Measurements from ENCODE around the gene ADAMTS3. TPM values are rescaled to one million over a fixed set of nuclear protein-coding genes. Genes with fewer than 3 reads are reported as not detected.

Gene ADAMTS3
- total RNA-seq, 1 experiment from 2014 or later: 3.2 TPM

- no peak for DNase-seq (ENCODE audit: low read depth, low spot score)
- in situ Hi-C loops (cut with HindIII; ENCODE audit: low pct_unique_long_range_greater_than_20kb, low sequenced_read_pairs): no loop called here
Observed at GRCh38 chr4:72301759-72302158, 267.3 kb downstream of the ADAMTS3 start.

- in situ Hi-C loops (cut with HindIII; ENCODE audit: low pct_unique_long_range_greater_than_20kb, low sequenced_read_pairs): no loop called here
Observed at GRCh38 chr4:72300126-72300525, 268.9 kb downstream of the ADAMTS3 start.

GRCh38 chr4:72295966-72296557, 273.0 kb downstream of the ADAMTS3 start:
- in situ Hi-C loops (cut with HindIII; ENCODE audit: low pct_unique_long_range_greater_than_20kb, low sequenced_read_pairs): no loop called here
- peak; percentile 76 for DNase-seq (ENCODE audit: low read depth, low spot score)

More at GRCh38 chr4:72300126-72300525, 268.9 kb downstream of the ADAMTS3 start:
- DNase-seq (ENCODE audit: low read depth, low spot score): no peak

GRCh38 chr4:72290737-72291136, 278.3 kb downstream of the ADAMTS3 start:
- DNase-seq (ENCODE audit: low read depth, low spot score): no peak
- in situ Hi-C loops (cut with HindIII; ENCODE audit: low pct_unique_long_range_greater_than_20kb, low sequenced_read_pairs): no loop called here

- DNase-seq (ENCODE audit: low read depth, low spot score): no peak
- in situ Hi-C loops (cut with HindIII; ENCODE audit: low pct_unique_long_range_greater_than_20kb, low sequenced_read_pairs): no loop called here
Observed at GRCh38 chr4:72286910-72287309, 282.1 kb downstream of the ADAMTS3 start.

- in situ Hi-C loops (cut with HindIII; ENCODE audit: low pct_unique_long_range_greater_than_20kb, low sequenced_read_pairs): no loop called here
- DNase-seq (ENCODE audit: low read depth, low spot score): peak; percentile 32
Observed at GRCh38 chr4:72286185-72286584, 282.8 kb downstream of the ADAMTS3 start.

- in situ Hi-C loops (cut with HindIII; ENCODE audit: low pct_unique_long_range_greater_than_20kb, low sequenced_read_pairs): no loop called here
- no peak for DNase-seq (ENCODE audit: low read depth, low spot score)
Observed at GRCh38 chr4:72283357-72283756, 285.7 kb downstream of the ADAMTS3 start.

GRCh38 chr4:72280252-72280651, 288.8 kb downstream of the ADAMTS3 start:
- DNase-seq (ENCODE audit: low read depth, low spot score): no peak
- in situ Hi-C loops (cut with HindIII; ENCODE audit: low pct_unique_long_range_greater_than_20kb, low sequenced_read_pairs): no loop called here

GRCh38 chr4:72275381-72275780, 293.6 kb downstream of the ADAMTS3 start:
- in situ Hi-C loops (cut with HindIII; ENCODE audit: low pct_unique_long_range_greater_than_20kb, low sequenced_read_pairs): no loop called here
- no peak for DNase-seq (ENCODE audit: low read depth, low spot score)

- no peak for DNase-seq (ENCODE audit: low read depth, low spot score)
- in situ Hi-C loops (cut with HindIII; ENCODE audit: low pct_unique_long_range_greater_than_20kb, low sequenced_read_pairs): no loop called here
Observed at GRCh38 chr4:72274251-72274650, 294.8 kb downstream of the ADAMTS3 start.

GRCh38 chr4:72255269-72255668, 313.8 kb downstream of the ADAMTS3 start:
- in situ Hi-C loops (cut with HindIII; ENCODE audit: low pct_unique_long_range_greater_than_20kb, low sequenced_read_pairs): no loop called here
- no peak for DNase-seq (ENCODE audit: low read depth, low spot score)

- in situ Hi-C loops (cut with HindIII; ENCODE audit: low pct_unique_long_range_greater_than_20kb, low sequenced_read_pairs): no loop called here
- DNase-seq (ENCODE audit: low read depth, low spot score): no peak
Observed at GRCh38 chr4:72243641-72244040, 325.4 kb downstream of the ADAMTS3 start.

- in situ Hi-C loops (cut with HindIII; ENCODE audit: low pct_unique_long_range_greater_than_20kb, low sequenced_read_pairs): no loop called here
- no peak for DNase-seq (ENCODE audit: low read depth, low spot score)
Observed at GRCh38 chr4:72239487-72240116, 329.4 kb downstream of the ADAMTS3 start.
